ENCODE results near the gene ZBTB45. TPM values are rescaled to one million over a fixed set of nuclear protein-coding genes. Genes with fewer than 3 reads are reported as not detected.

The ZBTB45 gene
- total RNA-seq, 1 experiment from 2014 or later = 19.7 TPM

DNA sequence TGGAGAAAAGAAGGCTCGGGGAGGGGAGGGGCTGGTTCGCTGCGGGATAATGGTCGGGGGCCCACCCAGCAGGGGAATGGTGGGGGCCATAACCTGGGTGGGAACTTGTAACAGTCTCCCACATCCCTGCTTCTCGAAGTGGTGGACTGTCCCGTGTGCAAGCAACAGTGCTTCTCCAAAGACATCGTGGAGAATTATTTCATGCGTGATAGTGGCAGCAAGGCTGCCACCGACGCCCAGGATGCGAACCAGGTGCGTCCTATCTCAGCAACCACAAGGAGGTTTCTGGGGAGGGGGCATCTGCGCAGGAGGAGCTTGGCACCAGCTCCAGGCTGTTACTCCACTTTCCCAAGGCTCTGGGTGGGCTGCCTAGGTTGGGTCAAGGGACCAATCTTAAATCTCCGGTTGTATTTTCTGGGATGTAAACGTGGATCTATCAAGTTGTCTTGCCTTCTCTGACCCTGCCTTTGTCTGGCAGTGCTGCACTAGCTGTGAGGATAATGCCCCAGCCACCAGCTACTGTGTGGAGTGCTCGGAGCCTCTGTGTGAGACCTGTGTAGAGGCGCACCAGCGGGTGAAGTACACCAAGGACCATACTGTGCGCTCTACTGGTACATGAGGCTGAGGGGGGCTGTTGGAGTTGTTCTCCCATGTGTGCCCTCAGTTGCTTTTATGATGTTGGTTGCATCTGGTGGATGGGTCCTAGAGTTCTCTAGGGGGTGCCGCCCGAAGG lies 25.8 kb upstream of the ZBTB45 start:
- DNase-seq (ENCODE audit: low spot score) (no peak), ATAC-seq (no peak)
- CTCF ChIA-PET = interaction anchor here (0.8 to 5.9 kb wide), 3 partner anchors 27 to 36 kb away, joined by 4 to 60 read pairs (median 10); partner anchors contain the start of gene ZBTB45
- POLR2A ChIA-PET = interaction anchor here (1.3 to 3.2 kb wide), 5 partner anchors 9 to 46 kb away, joined by 3 to 30 read pairs (median 14); partner anchors contain the start of genes CHMP2A and ZBTB45
- Mint-ChIP-seq H3K27me3 (ENCODE audit: low read depth) (peaks cover 32% of the 10 kb centered on the region), H3K9me3 (no peaks in the 10 kb centered on the region), H3K36me3 (peaks cover 52% of the 10 kb centered on the region), H3K27ac (peak overlapping the region; percentile 93), H3K4me1 (peaks cover 17% of the 10 kb centered on the region), H3K4me3 (peak overlapping the region; percentile 97)
- TF ChIP-seq MYBL2 (CRISPR knock-in tag; IDR thresholded peaks at IDR 0.05) = no peak
- TF ChIP-seq, protein P1, sequence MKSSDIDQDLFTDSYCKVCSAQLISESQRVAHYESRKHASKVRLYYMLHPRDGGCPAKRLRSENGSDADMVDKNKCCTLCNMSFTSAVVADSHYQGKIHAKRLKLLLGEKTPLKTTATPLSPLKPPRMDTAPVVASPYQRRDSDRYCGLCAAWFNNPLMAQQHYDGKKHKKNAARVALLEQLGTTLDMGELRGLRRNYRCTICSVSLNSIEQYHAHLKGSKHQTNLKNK (CRISPR knock-in tag; IDR thresholded peaks at IDR 0.05) = no peak
- TF ChIP-seq, protein P2, sequence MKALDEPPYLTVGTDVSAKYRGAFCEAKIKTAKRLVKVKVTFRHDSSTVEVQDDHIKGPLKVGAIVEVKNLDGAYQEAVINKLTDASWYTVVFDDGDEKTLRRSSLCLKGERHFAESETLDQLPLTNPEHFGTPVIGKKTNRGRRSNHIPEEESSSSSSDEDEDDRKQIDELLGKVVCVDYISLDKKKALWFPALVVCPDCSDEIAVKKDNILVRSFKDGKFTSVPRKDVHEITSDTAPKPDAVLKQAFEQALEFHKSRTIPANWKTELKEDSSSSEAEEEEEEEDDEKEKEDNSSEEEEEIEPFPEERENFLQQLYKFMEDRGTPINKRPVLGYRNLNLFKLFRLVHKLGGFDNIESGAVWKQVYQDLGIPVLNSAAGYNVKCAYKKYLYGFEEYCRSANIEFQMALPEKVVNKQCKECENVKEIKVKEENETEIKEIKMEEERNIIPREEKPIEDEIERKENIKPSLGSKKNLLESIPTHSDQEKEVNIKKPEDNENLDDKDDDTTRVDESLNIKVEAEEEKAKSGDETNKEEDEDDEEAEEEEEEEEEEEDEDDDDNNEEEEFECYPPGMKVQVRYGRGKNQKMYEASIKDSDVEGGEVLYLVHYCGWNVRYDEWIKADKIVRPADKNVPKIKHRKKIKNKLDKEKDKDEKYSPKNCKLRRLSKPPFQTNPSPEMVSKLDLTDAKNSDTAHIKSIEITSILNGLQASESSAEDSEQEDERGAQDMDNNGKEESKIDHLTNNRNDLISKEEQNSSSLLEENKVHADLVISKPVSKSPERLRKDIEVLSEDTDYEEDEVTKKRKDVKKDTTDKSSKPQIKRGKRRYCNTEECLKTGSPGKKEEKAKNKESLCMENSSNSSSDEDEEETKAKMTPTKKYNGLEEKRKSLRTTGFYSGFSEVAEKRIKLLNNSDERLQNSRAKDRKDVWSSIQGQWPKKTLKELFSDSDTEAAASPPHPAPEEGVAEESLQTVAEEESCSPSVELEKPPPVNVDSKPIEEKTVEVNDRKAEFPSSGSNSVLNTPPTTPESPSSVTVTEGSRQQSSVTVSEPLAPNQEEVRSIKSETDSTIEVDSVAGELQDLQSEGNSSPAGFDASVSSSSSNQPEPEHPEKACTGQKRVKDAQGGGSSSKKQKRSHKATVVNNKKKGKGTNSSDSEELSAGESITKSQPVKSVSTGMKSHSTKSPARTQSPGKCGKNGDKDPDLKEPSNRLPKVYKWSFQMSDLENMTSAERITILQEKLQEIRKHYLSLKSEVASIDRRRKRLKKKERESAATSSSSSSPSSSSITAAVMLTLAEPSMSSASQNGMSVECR (CRISPR knock-in tag; IDR thresholded peaks at IDR 0.05; ENCODE audit: borderline replicate concordance) = 0 out of 2 replicates have a peak, but pooled peaks have one; percentile 24
- TF ChIP-seq TEAD1 (CRISPR knock-in tag; IDR thresholded peaks at IDR 0.05) = no peak
- TF ChIP-seq, protein P3, sequence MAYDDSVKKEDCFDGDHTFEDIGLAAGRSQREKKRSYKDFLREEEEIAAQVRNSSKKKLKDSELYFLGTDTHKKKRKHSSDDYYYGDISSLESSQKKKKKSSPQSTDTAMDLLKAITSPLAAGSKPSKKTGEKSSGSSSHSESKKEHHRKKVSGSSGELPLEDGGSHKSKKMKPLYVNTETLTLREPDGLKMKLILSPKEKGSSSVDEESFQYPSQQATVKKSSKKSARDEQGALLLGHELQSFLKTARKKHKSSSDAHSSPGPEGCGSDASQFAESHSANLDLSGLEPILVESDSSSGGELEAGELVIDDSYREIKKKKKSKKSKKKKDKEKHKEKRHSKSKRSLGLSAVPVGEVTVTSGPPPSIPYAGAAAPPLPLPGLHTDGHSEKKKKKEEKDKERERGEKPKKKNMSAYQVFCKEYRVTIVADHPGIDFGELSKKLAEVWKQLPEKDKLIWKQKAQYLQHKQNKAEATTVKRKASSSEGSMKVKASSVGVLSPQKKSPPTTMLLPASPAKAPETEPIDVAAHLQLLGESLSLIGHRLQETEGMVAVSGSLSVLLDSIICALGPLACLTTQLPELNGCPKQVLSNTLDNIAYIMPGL (CRISPR knock-in tag; IDR thresholded peaks at IDR 0.05) = no peak
- TF ChIP-seq, protein P4, sequence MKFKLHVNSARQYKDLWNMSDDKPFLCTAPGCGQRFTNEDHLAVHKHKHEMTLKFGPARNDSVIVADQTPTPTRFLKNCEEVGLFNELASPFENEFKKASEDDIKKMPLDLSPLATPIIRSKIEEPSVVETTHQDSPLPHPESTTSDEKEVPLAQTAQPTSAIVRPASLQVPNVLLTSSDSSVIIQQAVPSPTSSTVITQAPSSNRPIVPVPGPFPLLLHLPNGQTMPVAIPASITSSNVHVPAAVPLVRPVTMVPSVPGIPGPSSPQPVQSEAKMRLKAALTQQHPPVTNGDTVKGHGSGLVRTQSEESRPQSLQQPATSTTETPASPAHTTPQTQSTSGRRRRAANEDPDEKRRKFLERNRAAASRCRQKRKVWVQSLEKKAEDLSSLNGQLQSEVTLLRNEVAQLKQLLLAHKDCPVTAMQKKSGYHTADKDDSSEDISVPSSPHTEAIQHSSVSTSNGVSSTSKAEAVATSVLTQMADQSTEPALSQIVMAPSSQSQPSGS (CRISPR knock-in tag; IDR thresholded peaks at IDR 0.05; ENCODE audit: borderline replicate concordance, low read depth) = no peak

DNA sequence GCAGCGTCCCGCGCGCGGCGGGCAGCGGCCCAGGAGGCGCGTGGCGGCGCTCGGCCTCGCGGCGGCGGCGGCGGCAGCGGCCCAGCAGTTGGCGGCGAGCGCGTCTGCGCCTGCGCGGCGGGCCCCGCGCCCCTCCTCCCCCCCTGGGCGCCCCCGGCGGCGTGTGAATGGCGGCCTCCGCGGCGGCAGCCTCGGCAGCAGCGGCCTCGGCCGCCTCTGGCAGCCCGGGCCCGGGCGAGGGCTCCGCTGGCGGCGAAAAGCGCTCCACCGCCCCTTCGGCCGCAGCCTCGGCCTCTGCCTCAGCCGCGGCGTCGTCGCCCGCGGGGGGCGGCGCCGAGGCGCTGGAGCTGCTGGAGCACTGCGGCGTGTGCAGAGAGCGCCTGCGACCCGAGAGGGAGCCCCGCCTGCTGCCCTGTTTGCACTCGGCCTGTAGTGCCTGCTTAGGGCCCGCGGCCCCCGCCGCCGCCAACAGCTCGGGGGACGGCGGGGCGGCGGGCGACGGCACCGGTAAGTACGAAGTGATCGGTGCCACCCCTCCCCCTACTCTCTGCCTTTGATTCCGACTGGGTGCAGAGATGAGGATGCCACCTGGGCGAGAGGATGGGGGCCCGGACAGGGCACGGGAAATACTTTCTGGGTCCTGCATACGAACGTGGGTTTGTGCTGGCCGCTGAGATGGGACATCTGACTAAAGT lies 25.1 kb upstream of the ZBTB45 start:
- H3K4me3 Mint-ChIP-seq = peak overlapping the region; percentile 97
- peaks cover 17% of the 10 kb centered on the region for H3K4me1 Mint-ChIP-seq
- peaks cover 46% of the 10 kb centered on the region for H3K36me3 Mint-ChIP-seq
- peaks cover 39% of the 10 kb centered on the region for H3K27me3 Mint-ChIP-seq (ENCODE audit: low read depth)
- ChIA-PET CTCF (interaction anchor here (0.8 to 5.9 kb wide), 6 partner anchors 11 to 37 kb away, joined by 3 to 60 read pairs (median 8); partner anchors contain the start of genes CHMP2A and ZBTB45), POLR2A (interaction anchor here (1.3 to 3.2 kb wide), 7 partner anchors 9 to 45 kb away, joined by 3 to 30 read pairs (median 12); partner anchors contain the start of genes CHMP2A, UBE2M and ZBTB45)
- H3K9me3 Mint-ChIP-seq = no peaks in the 10 kb centered on the region
- peak; percentile 3 for ATAC-seq
- H3K27ac Mint-ChIP-seq = peak overlapping the region; percentile 93; the same call in 1 of the 2 replicates
- peak; percentile 66 for DNase-seq (ENCODE audit: low spot score)
- TF ChIP-seq, protein P5, sequence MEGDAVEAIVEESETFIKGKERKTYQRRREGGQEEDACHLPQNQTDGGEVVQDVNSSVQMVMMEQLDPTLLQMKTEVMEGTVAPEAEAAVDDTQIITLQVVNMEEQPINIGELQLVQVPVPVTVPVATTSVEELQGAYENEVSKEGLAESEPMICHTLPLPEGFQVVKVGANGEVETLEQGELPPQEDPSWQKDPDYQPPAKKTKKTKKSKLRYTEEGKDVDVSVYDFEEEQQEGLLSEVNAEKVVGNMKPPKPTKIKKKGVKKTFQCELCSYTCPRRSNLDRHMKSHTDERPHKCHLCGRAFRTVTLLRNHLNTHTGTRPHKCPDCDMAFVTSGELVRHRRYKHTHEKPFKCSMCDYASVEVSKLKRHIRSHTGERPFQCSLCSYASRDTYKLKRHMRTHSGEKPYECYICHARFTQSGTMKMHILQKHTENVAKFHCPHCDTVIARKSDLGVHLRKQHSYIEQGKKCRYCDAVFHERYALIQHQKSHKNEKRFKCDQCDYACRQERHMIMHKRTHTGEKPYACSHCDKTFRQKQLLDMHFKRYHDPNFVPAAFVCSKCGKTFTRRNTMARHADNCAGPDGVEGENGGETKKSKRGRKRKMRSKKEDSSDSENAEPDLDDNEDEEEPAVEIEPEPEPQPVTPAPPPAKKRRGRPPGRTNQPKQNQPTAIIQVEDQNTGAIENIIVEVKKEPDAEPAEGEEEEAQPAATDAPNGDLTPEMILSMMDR (IDR thresholded peaks at IDR 0.05) = no peak
- TF ChIP-seq MYBL2 (CRISPR knock-in tag; IDR thresholded peaks at IDR 0.05) (0 out of 2 replicates have a peak, but pooled peaks have one; percentile 1), TEAD4 (CRISPR knock-in tag; IDR thresholded peaks at IDR 0.05) (no peak)
- TF ChIP-seq, protein P2 (CRISPR knock-in tag; IDR thresholded peaks at IDR 0.05; ENCODE audit: borderline replicate concordance) = no peak
- TF ChIP-seq, protein P6, sequence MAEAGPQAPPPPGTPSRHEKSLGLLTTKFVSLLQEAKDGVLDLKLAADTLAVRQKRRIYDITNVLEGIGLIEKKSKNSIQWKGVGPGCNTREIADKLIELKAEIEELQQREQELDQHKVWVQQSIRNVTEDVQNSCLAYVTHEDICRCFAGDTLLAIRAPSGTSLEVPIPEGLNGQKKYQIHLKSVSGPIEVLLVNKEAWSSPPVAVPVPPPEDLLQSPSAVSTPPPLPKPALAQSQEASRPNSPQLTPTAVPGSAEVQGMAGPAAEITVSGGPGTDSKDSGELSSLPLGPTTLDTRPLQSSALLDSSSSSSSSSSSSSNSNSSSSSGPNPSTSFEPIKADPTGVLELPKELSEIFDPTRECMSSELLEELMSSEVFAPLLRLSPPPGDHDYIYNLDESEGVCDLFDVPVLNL (CRISPR knock-in tag; IDR thresholded peaks at IDR 0.05; ENCODE audit: borderline replicate concordance, low read depth) = 0 out of 2 replicates have a peak, but pooled peaks have one; percentile 7
- TF ChIP-seq, protein P7, sequence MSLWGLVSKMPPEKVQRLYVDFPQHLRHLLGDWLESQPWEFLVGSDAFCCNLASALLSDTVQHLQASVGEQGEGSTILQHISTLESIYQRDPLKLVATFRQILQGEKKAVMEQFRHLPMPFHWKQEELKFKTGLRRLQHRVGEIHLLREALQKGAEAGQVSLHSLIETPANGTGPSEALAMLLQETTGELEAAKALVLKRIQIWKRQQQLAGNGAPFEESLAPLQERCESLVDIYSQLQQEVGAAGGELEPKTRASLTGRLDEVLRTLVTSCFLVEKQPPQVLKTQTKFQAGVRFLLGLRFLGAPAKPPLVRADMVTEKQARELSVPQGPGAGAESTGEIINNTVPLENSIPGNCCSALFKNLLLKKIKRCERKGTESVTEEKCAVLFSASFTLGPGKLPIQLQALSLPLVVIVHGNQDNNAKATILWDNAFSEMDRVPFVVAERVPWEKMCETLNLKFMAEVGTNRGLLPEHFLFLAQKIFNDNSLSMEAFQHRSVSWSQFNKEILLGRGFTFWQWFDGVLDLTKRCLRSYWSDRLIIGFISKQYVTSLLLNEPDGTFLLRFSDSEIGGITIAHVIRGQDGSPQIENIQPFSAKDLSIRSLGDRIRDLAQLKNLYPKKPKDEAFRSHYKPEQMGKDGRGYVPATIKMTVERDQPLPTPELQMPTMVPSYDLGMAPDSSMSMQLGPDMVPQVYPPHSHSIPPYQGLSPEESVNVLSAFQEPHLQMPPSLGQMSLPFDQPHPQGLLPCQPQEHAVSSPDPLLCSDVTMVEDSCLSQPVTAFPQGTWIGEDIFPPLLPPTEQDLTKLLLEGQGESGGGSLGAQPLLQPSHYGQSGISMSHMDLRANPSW (CRISPR knock-in tag; conservative IDR thresholded peaks at IDR 0.05; ENCODE audit: low read depth) = no peak

Data from WTC11 (cell line).